IMR-90 (cell line): Measurements from ENCODE around the gene PCDHGC5. TPM values are rescaled to one million over a fixed set of nuclear protein-coding genes. Genes with fewer than 3 reads are reported as not detected.
A peak's percentile ranks its signal among the peaks of the same experiment; 100 is the strongest.

Experiments used
- ATAC-seq: fragments of 200-7000 bp; cut with Tn5 transposase; 2 replicates; pipeline ENCODE4 v1.9.1; 2020; ENCODE audit warnings: low read depth, mild to moderate bottlenecking, moderate library complexity
- Bru-seq: library from RNA; stranded (reverse); fragments of 400-500 nt; gene quantifications from one replicate; lab custom pipeline; 2021; lab: Mats Ljungman, UMichigan
- BruChase-seq, 2 experiments: library from RNA; stranded (reverse); fragments of 400-500 nt; gene quantifications; one replicate each; lab custom pipeline; 2021; lab: Mats Ljungman, UMichigan
- BruUV-seq: library from RNA; stranded (reverse); fragments of 400-500 nt; replicated peaks from 2 replicates; lab custom pipeline; 2021; lab: Mats Ljungman, UMichigan
- CTCF ChIA-PET: fragments of 300-600 bp; formaldehyde crosslinking; extraction: SDS; loops from one replicate; lab custom pipeline; 2021; ENCODE audit warnings: antibody characterized with exemption; lab: Yijun Ruan, JAX
- POLR2A ChIA-PET: fragments of 300-600 bp; sonication (Branson Sonifier 250); formaldehyde crosslinking; loops from one replicate; lab custom pipeline; 2022; ENCODE audit warnings: antibody characterized with exemption; ENCODE audit not compliant: unreplicated experiment; lab: Charles Lee
- DNase-seq: peaks from one replicate; pipeline ENCODE4 v3.0.0; 2013
- H2AFZ ChIP-seq: replicated peaks from 2 replicates; pipeline ENCODE3; 2013; ENCODE audit warnings: low read length, mild to moderate bottlenecking; ENCODE audit not compliant: poor library complexity
- H2AK5ac ChIP-seq: 2 replicates; pipeline ENCODE4 v1.6.1; 2013; ENCODE audit warnings: low read depth, low read length, inconsistent platforms
- H2AK9ac ChIP-seq: replicated peaks from 2 replicates; pipeline ENCODE3; 2013; ENCODE audit warnings: mild to moderate bottlenecking, low read depth, low read length, moderate library complexity; ENCODE audit not compliant: poor library complexity
- H2BK120ac ChIP-seq: 2 replicates; pipeline ENCODE4 v1.6.1; 2013; ENCODE audit warnings: low read depth, low read length, inconsistent platforms
- H2BK15ac ChIP-seq: 3 replicates; pipeline ENCODE4 v1.6.1; 2013; ENCODE audit warnings: low read depth, low read length, inconsistent platforms
- H2BK20ac ChIP-seq: 2 replicates; pipeline ENCODE4 v1.6.1; 2013; ENCODE audit warnings: low read depth, mild to moderate bottlenecking, inconsistent platforms, low read length, moderate library complexity
- H2BK5ac ChIP-seq: 2 replicates; pipeline ENCODE4 v1.6.1; 2013; ENCODE audit warnings: mild to moderate bottlenecking, low read depth, low read length, inconsistent platforms; ENCODE audit not compliant: poor library complexity, severe bottlenecking
- H3K14ac ChIP-seq: replicated peaks from 2 replicates; pipeline ENCODE4 v1.6.1; 2013; ENCODE audit warnings: low read depth, low read length, inconsistent platforms
- H3K18ac ChIP-seq: 2 replicates; pipeline ENCODE4 v1.6.1; 2013; ENCODE audit warnings: low read depth, low read length, control low read depth
- H3K23ac ChIP-seq: 2 replicates; pipeline ENCODE4 v1.6.1; 2013; ENCODE audit warnings: low read depth, low read length, inconsistent platforms
- H3K27ac ChIP-seq: 2 replicates; pipeline ENCODE4 v1.5.1; 2013; ENCODE audit warnings: mild to moderate bottlenecking, control low read depth, low read length; ENCODE audit not compliant: insufficient read depth
- H3K27me3 ChIP-seq: 2 replicates; pipeline ENCODE4 v1.6.1; 2013; ENCODE audit warnings: low read length; ENCODE audit not compliant: control insufficient read depth, insufficient read depth
- H3K36me3 ChIP-seq: 2 replicates; pipeline ENCODE4 v1.6.1; 2013; ENCODE audit warnings: low read length, mixed read lengths; ENCODE audit not compliant: control insufficient read depth, insufficient read depth
- H3K4ac ChIP-seq: 2 replicates; pipeline ENCODE4 v1.6.1; 2013; ENCODE audit warnings: low read depth, low read length, inconsistent platforms
- H3K4me1 ChIP-seq: 2 replicates; pipeline ENCODE4 v1.6.1; 2013; ENCODE audit warnings: low read length, mixed read lengths; ENCODE audit not compliant: control insufficient read depth, insufficient read depth
- H3K4me2 ChIP-seq: 2 replicates; pipeline ENCODE4 v1.6.1; 2013; ENCODE audit warnings: low read depth, mild to moderate bottlenecking, control low read depth, low read length, moderate library complexity
- H3K4me3 ChIP-seq: 2 replicates; pipeline ENCODE4 v1.5.1; 2013; ENCODE audit warnings: low read depth, mild to moderate bottlenecking, control low read depth, low read length, moderate library complexity; ENCODE audit not compliant: insufficient read depth
- H3K56ac ChIP-seq: 2 replicates; pipeline ENCODE4 v1.6.1; 2013; ENCODE audit warnings: low read length, inconsistent platforms; ENCODE audit not compliant: insufficient read depth; ENCODE audit errors: extremely low read depth
- H3K79me1 ChIP-seq, 2 experiments: 2 replicates each; pipeline ENCODE4 v1.6.1; 2013; ENCODE audit warnings: low read length in 2 of 2, inconsistent platforms in 1 of 2, low read depth in 1 of 2
- H3K9ac ChIP-seq: 2 replicates; pipeline ENCODE4 v1.6.1; 2013; ENCODE audit warnings: low read depth, low read length, control low read depth
- H3K9me1 ChIP-seq: 2 replicates; pipeline ENCODE4 v1.6.1; 2013; ENCODE audit warnings: low read length, inconsistent platforms; ENCODE audit not compliant: insufficient read depth
- H3K9me3 ChIP-seq: 2 replicates; pipeline ENCODE4 v1.6.1; 2013; ENCODE audit warnings: low read length; ENCODE audit not compliant: control insufficient read depth, insufficient read depth
- H4K20me1 ChIP-seq: 2 replicates; pipeline ENCODE4 v1.6.1; 2013; ENCODE audit warnings: low read length, inconsistent platforms; ENCODE audit not compliant: insufficient read depth
- H4K5ac ChIP-seq: 2 replicates; pipeline ENCODE4 v1.6.1; 2013; ENCODE audit warnings: mild to moderate bottlenecking, low read depth, low read length, control low read depth
- H4K8ac ChIP-seq, 2 experiments: 2 replicates each; pipeline ENCODE4 v1.6.1; 2013; ENCODE audit warnings: low read depth in 2 of 2, low read length in 2 of 2, control low read depth in 1 of 2, inconsistent platforms in 1 of 2
- H4K91ac ChIP-seq: 2 replicates; pipeline ENCODE4 v1.6.1; 2013; ENCODE audit warnings: low read depth, low read length, inconsistent platforms; ENCODE audit not compliant: insufficient read depth
- CEBPB ChIP-seq: IDR thresholded peaks from 2 replicates; pipeline ENCODE4 v1.6.1; 2012; ENCODE audit warnings: low read depth, low read length, improper control_type of control experiment
- MAFK ChIP-seq: IDR thresholded peaks from 2 replicates; pipeline ENCODE4 v1.6.1; 2012; ENCODE audit warnings: low read depth, low read length, improper control_type of control experiment
- MAZ ChIP-seq: IDR thresholded peaks from 2 replicates; pipeline ENCODE4 v1.6.1; 2012; ENCODE audit warnings: low read depth, mild to moderate bottlenecking, low read length, improper control_type of control experiment, moderate library complexity, borderline replicate concordance
- WGBS, 2 experiments: methylation state at CpG; one replicate each; pipeline versions ENCODE4 v1.1.5 to v1.1.7; 2013; ENCODE audit warnings: missing lambda C conversion rate in 2 of 2; ENCODE audit not compliant: insufficient read length in 1 of 2; ENCODE audit errors: extremely low coverage in 2 of 2; 5-methylcytosine and 5-hydroxymethylcytosine counted together
- dilution Hi-C: fragments of 300-500 bp; cut with HindIII; formaldehyde crosslinking; loops from one replicate; pipeline ENCODE4 v1.14.3; 2018; ENCODE audit warnings: low sequenced_read_pairs; ENCODE audit not compliant: unreplicated experiment
- in situ Hi-C: fragments of 300-500 bp; cut with MboI; formaldehyde crosslinking; loops from 3 replicates; pipeline ENCODE4 v1.14.3; 2019; ENCODE audit warnings: low sequenced_read_pairs, inconsistent platforms, mixed read lengths
- intact Hi-C: fragments of 100-400 bp; cut with micrococcal nuclease; formaldehyde crosslinking; loops from 2 replicates; pipeline ENCODE4 v1.10.0; 2022
- long read RNA-seq: library from polyadenylated mRNA; unstranded; transcript quantifications from one replicate; pipeline ENCODE4 v2.0.0, GENCODE V29; 2021; ENCODE audit not compliant: unreplicated experiment
- polyA plus RNA-seq, 3 experiments: library from polyadenylated mRNA; depleted of rRNA; stranded (reverse); fragments of >200 nt; gene quantifications; 2 replicates each; pipeline ENCODE4 v1.2.3, GENCODE V29; 2012; ENCODE audit warnings: low replicate concordance in 1 of 3
- total RNA-seq: library from RNA; depleted of rRNA; stranded (reverse); fragments of >200 nt; gene quantifications from 2 replicates; pipeline ENCODE4 v1.2.3, GENCODE V29; 2012; rRNA removed

PCDHGC5 gene
- total RNA-seq, result 2.5 and 2.9 TPM in 2 replicates
- 3.8 TPM in 2 replicates for polyA plus RNA-seq (2012; rRNA removed)
- polyA plus RNA-seq (2012; cell fraction: cytosol; rRNA removed), result 2.5 and 3.2 TPM in 2 replicates
- polyA plus RNA-seq (2012; cell fraction: nucleus; rRNA removed; ENCODE audit: low replicate concordance), result 11.1 and 15.3 TPM in 2 replicates
- Bru-seq, nascent RNA, result percentile 81 among the genes with signal in this experiment
- percentile 75 among the genes with signal in this experiment for BruChase-seq, experiment 1, labeled RNA remaining after a 6-hour chase
- percentile 75 among the genes with signal in this experiment for BruChase-seq, experiment 2, labeled RNA remaining after a 2-hour chase
- long read RNA-seq, full-length matches to known transcripts, result 2 of 12 reads
- long read RNA-seq, partial matches to known transcripts, result 10 of 12 reads
- long read RNA-seq, other reads (novel, unspliced or antisense), result 0 of 12 reads

GRCh38 chr5:141488591-141489561 lies at the start of gene PCDHGC5:
PCDHGC5 (plus strand) TSS chr5:141489081; CDS start chr5:141489241, 160 bp downstream.
- Histone ChIP-seq H2BK5ac (peak within 1 kb of the TSS; percentile 47), H4K91ac (no peak within 1 kb of the TSS; the same call in 1 of the 2 replicates), H3K9me1 (peaks cover 29% of the 10 kb centered on the region), H3K27me3 (no peaks in the 10 kb centered on the region), H3K23ac (peak within 1 kb of the TSS; percentile 8; the same call in 1 of the 2 replicates), H2BK120ac (no peak within 1 kb of the TSS), H2BK15ac (no peak within 1 kb of the TSS), H3K79me1 (peaks cover 29 to 77% of the 10 kb centered on the region in 2 experiments), H3K36me3 (peaks cover 52% of the 10 kb centered on the region), H4K8ac (peak within 1 kb of the TSS in 1 of 2 experiments; percentile 44; a peak in 1 of 4 replicates), H4K20me1 (peaks cover 67% of the 10 kb centered on the region), H2AFZ (peak within 1 kb of the TSS; percentile 8), H3K14ac (peak within 1 kb of the TSS; percentile 61), H3K4ac (peak within 1 kb of the TSS; percentile 43), H3K56ac (no peak within 1 kb of the TSS), H3K4me2 (peak within 1 kb of the TSS; percentile 77), H3K9me3 (no peaks in the 10 kb centered on the region; the same call in 1 of the 2 replicates), H2AK9ac (peak within 1 kb of the TSS; percentile 57), H3K4me1 (peaks cover 22% of the 10 kb centered on the region), H3K18ac (no peak within 1 kb of the TSS), H3K27ac (peak within 1 kb of the TSS; percentile 54; the same call in 1 of the 2 replicates), H3K4me3 (no peak within 1 kb of the TSS), H2BK20ac (no peak within 1 kb of the TSS), H4K5ac (no peak within 1 kb of the TSS), H3K9ac (no peak within 1 kb of the TSS), H2AK5ac (peak within 1 kb of the TSS; percentile 27)
- ChIA-PET CTCF (interaction anchor here (0.9 to 1.3 kb wide), 4 partner anchors 24 to 69 kb away, joined by 3 to 5 read pairs (median 3); no protein-coding TSS in a partner anchor), POLR2A (no interaction called here)
- dilution Hi-C loops, result no loop called here
- in situ Hi-C loops, result no loop called here
- ATAC-seq (peak; percentile 83), DNase-seq (peak; percentile 87)
- TF ChIP-seq MAFK (peak; percentile 31), CEBPB (no peak), MAZ (0 out of 2 replicates have a peak, but pooled peaks have one; percentile 16)
- 81% methylated on average over 6 of the region's 14 CpGs; no CpG with 5 or more reads in 1 of the 2 experiments for WGBS, 2 experiments
- BruUV-seq, result no TSS peak
- intact Hi-C loops, result loop anchor here (2.0 kb wide), 1 partner anchor 20 kb away; no protein-coding TSS in a partner anchor
